Mononuclear cell (primary cell): ENCODE results near the gene INTS6. TPM values are rescaled to one million over a fixed set of nuclear protein-coding genes. Genes with fewer than 3 reads are reported as not detected.

ENCODE experiments used
- H3K27me3 ChIP-seq: 2 replicates; pipeline ENCODE4 v1.6.0; 2011; ENCODE audit warnings: low read length, control low read depth; ENCODE audit not compliant: insufficient read depth
- H3K4me1 ChIP-seq: 2 replicates; pipeline ENCODE4 v1.5.1; 2011; ENCODE audit warnings: mild to moderate bottlenecking, low read length, control low read depth; ENCODE audit not compliant: insufficient read depth
- H3K4me3 ChIP-seq: 2 replicates; pipeline ENCODE4 v1.5.1; 2011; ENCODE audit warnings: mild to moderate bottlenecking, low read length, moderate library complexity
- H3K9me3 ChIP-seq: 2 replicates; pipeline ENCODE4 v1.5.1; 2011; ENCODE audit warnings: low read depth, mild to moderate bottlenecking, control low read depth, low read length
- total RNA-seq: library from RNA; depleted of rRNA; stranded (reverse); fragments of >200 nt; gene quantifications from one replicate; pipeline ENCODE4 v1.2.3, GENCODE V29; 2012

Gene INTS6
- total RNA-seq = 47.2 TPM

GRCh38 chr13:51452361-51453206, at the start of gene INTS6:
Gene INTS6 (minus strand): TSS chr13:51453036. CDS start chr13:51452525, 511 bp downstream.
- no peaks in the 10 kb centered on the region for H3K27me3 ChIP-seq
- H3K9me3 ChIP-seq = no peaks in the 10 kb centered on the region
- peak within 1 kb of the TSS; percentile 82 for H3K4me3 ChIP-seq
- H3K4me1 ChIP-seq = peaks cover 45% of the 10 kb centered on the region

DNA sequence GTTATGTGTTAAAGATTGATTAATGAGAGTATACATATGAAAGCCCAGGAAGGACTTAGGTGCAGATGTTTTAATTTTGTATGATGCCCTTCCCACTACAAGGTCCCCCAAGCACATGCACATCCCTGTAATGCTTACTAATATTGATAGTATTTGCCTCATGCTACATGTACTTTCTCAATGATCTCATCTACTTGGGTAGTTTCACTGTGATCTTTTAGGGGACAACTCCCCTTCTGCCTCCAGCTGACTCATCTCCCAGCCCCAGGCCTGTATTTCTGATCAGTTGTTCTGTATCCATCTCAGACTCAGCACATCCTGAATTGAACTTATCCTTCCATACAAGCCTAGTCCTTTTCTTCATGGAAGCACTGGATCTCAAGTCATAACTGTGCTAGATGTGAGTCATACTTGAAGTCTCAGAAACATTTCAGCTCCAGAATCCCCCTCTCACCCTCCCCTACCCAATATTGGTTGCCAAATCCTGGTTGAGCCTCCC, 49.4 kb upstream of the INTS6 start:
- no peaks in the 10 kb centered on the region for H3K27me3 ChIP-seq
- no peak overlapping the region for H3K4me3 ChIP-seq
- H3K4me1 ChIP-seq = peaks cover 8% of the 10 kb centered on the region
- H3K9me3 ChIP-seq = no peaks in the 10 kb centered on the region

DNA sequence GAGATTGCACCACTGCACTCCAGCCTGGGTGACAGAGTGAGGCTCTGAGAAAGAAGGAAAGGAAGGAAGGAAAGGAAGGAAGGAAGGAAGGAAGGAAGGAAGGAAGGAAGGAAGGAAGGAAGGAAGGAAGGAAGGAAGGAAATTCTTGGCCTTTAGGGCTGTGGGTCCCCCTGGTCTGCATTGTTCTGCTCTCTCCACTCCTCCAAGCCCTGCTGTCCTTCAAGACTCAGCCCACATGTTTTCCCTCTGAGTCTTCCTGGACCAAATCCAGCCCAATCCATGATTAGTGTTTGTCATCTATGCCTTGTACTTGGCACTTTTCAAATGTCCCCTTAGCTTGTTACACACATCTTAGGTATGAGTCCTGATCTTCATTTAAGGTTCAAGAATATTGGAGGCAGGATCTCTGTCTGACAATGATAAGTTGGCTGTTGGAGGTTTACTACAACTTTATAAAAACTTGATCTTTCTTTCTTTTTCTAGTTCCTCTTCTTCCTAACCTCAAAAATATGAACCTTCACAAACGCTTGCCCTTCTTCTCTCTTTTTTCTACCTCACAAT, 48.8 kb upstream of the INTS6 start:
- H3K9me3 ChIP-seq = no peaks in the 10 kb centered on the region
- no peak overlapping the region for H3K4me3 ChIP-seq
- H3K4me1 ChIP-seq = peaks cover 8% of the 10 kb centered on the region
- no peaks in the 10 kb centered on the region for H3K27me3 ChIP-seq

GRCh38 chr13:51501096-51501495, 48.3 kb upstream of the INTS6 start:
- Histone ChIP-seq H3K4me1 (peaks cover 8% of the 10 kb centered on the region), H3K27me3 (no peaks in the 10 kb centered on the region), H3K4me3 (no peak overlapping the region), H3K9me3 (no peaks in the 10 kb centered on the region)

DNA sequence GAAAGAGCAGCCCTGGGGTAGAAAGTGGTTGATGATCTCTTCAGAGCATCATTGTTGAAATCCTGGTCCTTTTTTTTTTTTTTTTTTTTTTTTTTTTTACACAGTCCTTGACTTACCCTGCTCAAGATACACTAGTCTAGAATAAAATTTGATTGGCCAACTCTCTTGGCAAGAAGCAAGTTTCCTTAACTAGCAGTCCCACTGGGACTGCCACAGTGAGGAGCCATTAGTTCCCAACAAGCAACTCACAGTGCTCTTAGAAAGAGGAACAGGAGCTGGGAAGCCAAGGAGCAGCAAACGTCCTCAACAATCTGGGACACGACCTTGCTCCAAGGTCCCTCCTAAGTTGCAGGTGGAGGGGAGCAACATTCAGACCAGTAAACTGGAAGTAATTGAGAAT, 47.9 kb upstream of the INTS6 start:
- peaks cover 8% of the 10 kb centered on the region for H3K4me1 ChIP-seq
- H3K4me3 ChIP-seq = no peak overlapping the region
- H3K9me3 ChIP-seq = no peaks in the 10 kb centered on the region
- no peaks in the 10 kb centered on the region for H3K27me3 ChIP-seq

GRCh38 chr13:51499841-51500240, 47.0 kb upstream of the INTS6 start:
- Histone ChIP-seq H3K27me3 (no peaks in the 10 kb centered on the region), H3K4me1 (peaks cover 8% of the 10 kb centered on the region), H3K4me3 (no peak overlapping the region), H3K9me3 (no peaks in the 10 kb centered on the region)

- Histone ChIP-seq H3K9me3 (no peaks in the 10 kb centered on the region), H3K4me3 (no peak overlapping the region), H3K27me3 (no peaks in the 10 kb centered on the region), H3K4me1 (no peaks in the 10 kb centered on the region)
Measured at GRCh38 chr13:51495316-51495715, 42.5 kb upstream of the INTS6 start.

GRCh38 chr13:51494156-51494555, 41.3 kb upstream of the INTS6 start:
- H3K9me3 ChIP-seq = no peaks in the 10 kb centered on the region
- no peaks in the 10 kb centered on the region for H3K4me1 ChIP-seq
- no peak overlapping the region for H3K4me3 ChIP-seq
- no peaks in the 10 kb centered on the region for H3K27me3 ChIP-seq

DNA sequence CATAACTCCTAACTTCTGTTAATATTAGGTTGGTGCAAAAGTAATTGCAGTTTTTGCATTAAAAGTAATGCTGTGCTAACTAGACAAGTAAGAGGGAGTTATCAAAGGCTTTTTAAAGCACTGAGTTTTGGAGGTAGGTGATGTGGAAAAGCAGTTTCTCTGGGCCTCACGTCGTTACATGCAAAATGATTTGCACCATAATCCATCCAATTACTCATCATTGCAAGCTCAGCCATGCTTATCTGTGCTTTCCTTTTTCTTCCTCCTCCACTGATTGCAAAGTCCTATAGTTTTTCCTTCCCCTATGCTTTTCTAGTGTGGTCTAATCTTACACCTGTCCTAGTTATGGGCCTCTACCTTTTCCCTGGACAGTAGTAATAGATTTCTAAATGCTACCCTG, 35.4 kb upstream of the INTS6 start:
- H3K4me1 ChIP-seq = no peaks in the 10 kb centered on the region
- H3K9me3 ChIP-seq = no peaks in the 10 kb centered on the region
- no peak overlapping the region for H3K4me3 ChIP-seq
- no peaks in the 10 kb centered on the region for H3K27me3 ChIP-seq

GRCh38 chr13:51481656-51482055, 28.8 kb upstream of the INTS6 start:
- H3K4me3 ChIP-seq = no peak overlapping the region
- no peaks in the 10 kb centered on the region for H3K4me1 ChIP-seq
- no peaks in the 10 kb centered on the region for H3K27me3 ChIP-seq
- H3K9me3 ChIP-seq = no peaks in the 10 kb centered on the region

DNA sequence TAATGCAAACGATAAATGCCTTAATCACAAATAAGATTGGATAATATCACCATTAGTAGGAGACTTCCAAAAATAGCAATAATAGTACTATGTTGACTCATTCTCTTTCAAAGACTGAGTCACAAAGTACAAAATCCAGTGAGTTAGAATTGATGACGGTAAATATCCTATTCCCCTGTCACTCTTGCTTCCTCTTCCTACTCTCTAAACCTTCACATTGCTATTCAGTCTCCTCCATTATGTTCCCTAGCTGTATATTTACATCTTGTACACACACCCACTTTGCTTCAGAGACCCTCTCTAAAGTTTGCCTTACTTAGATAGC, 26.3 kb upstream of the INTS6 start:
- no peaks in the 10 kb centered on the region for H3K27me3 ChIP-seq
- no peak overlapping the region for H3K4me3 ChIP-seq
- no peaks in the 10 kb centered on the region for H3K4me1 ChIP-seq
- H3K9me3 ChIP-seq = no peaks in the 10 kb centered on the region

- Histone ChIP-seq H3K27me3 (no peaks in the 10 kb centered on the region), H3K4me3 (no peak overlapping the region), H3K9me3 (no peaks in the 10 kb centered on the region), H3K4me1 (no peaks in the 10 kb centered on the region)
Measured at GRCh38 chr13:51478418-51479198, 25.8 kb upstream of the INTS6 start.

GRCh38 chr13:51477653-51478324, 25.0 kb upstream of the INTS6 start:
- Histone ChIP-seq H3K4me1 (no peaks in the 10 kb centered on the region), H3K27me3 (no peaks in the 10 kb centered on the region), H3K9me3 (no peaks in the 10 kb centered on the region), H3K4me3 (no peak overlapping the region)

DNA sequence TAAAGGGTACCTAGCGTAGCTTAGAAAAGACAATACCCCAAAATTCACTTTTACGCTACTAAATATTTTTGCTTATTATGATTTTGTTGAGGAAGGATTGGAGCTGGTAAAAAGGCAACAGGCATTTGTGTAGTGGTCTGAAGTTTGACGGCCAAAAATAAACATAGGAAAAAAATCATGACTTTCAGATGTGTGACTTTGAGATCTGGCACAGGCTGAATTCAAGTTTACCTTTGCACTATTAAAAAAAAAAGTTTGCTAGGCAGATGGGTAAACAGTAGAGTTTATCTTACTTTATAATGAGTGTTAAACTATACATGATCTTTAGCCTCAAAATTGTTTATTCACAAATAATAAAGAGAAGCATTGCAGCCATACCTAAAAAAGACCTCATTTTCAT, 24.3 kb upstream of the INTS6 start:
- H3K4me1 ChIP-seq = no peaks in the 10 kb centered on the region
- no peaks in the 10 kb centered on the region for H3K27me3 ChIP-seq
- H3K4me3 ChIP-seq = no peak overlapping the region
- no peaks in the 10 kb centered on the region for H3K9me3 ChIP-seq
